DND-41 (cell line): ENCODE results near the gene TRIM14.

ENCODE experiments used
- ATAC-seq: fragments of 200-7000 bp; cut with Tn5 transposase; 3 replicates; pipeline ENCODE4 v1.9.1; 2021; ENCODE audit warnings: low read depth; ENCODE audit not compliant: insufficient read depth
- DNase-seq: peaks from one replicate; pipeline ENCODE4 v3.0.0-alpha.2; 2020
- H2AFZ ChIP-seq: 2 replicates; pipeline ENCODE4 v1.6.0; 2012; ENCODE audit warnings: low read depth, low read length
- H3K27ac ChIP-seq: 2 replicates; pipeline ENCODE4 v1.5.1; 2012; ENCODE audit warnings: low read length, inconsistent platforms
- H3K27me3 ChIP-seq: fragments of 200-600 bp; sonication (generic); 2 replicates; pipeline ENCODE4 v1.6.0; 2012; ENCODE audit warnings: low read length, mild to moderate bottlenecking, inconsistent platforms; ENCODE audit not compliant: insufficient read depth, poor library complexity
- H3K36me3 ChIP-seq: 2 replicates; pipeline ENCODE4 v1.5.1; 2012; ENCODE audit warnings: low read length, inconsistent platforms; ENCODE audit not compliant: insufficient read depth
- H3K4me1 ChIP-seq: 2 replicates; pipeline ENCODE4 v1.5.1; 2012; ENCODE audit warnings: mild to moderate bottlenecking, low read length; ENCODE audit not compliant: insufficient read depth
- H3K4me2 ChIP-seq: 2 replicates; pipeline ENCODE4 v1.6.0; 2012; ENCODE audit warnings: mild to moderate bottlenecking, moderate library complexity, low read length, inconsistent platforms; ENCODE audit not compliant: insufficient read depth
- H3K4me3 ChIP-seq, 2 experiments: fragments of 200-600 bp in 1 of 2; shearing (Covaris generic) in 1 of 2; 2 replicates each; pipeline ENCODE4 v1.5.1; 2012 to 2016; ENCODE audit warnings: inconsistent platforms in 2 of 2, low read length in 2 of 2, mild to moderate bottlenecking in 2 of 2, low read depth in 1 of 2, moderate library complexity in 1 of 2
- H3K79me2 ChIP-seq: 2 replicates; pipeline ENCODE4 v1.6.0; 2012; ENCODE audit warnings: low read length, inconsistent platforms; ENCODE audit not compliant: insufficient read depth
- H3K9ac ChIP-seq: 2 replicates; pipeline ENCODE4 v1.6.0; 2012; ENCODE audit warnings: low read depth, mild to moderate bottlenecking, inconsistent platforms, low read length, moderate library complexity
- H3K9me3 ChIP-seq: 2 replicates; pipeline ENCODE4 v1.5.1; 2012; ENCODE audit warnings: low read length, moderate library complexity, mild to moderate bottlenecking, inconsistent platforms; ENCODE audit not compliant: insufficient read depth, severe bottlenecking
- H4K20me1 ChIP-seq: 2 replicates; pipeline ENCODE4 v1.6.0; 2012; ENCODE audit warnings: low read length; ENCODE audit not compliant: insufficient read depth
- EZH2 ChIP-seq: IDR thresholded peaks from 3 replicates; pipeline ENCODE4 v1.6.1; 2012; ENCODE audit warnings: borderline replicate concordance, low read depth, mild to moderate bottlenecking, moderate library complexity, low read length, inconsistent platforms; ENCODE audit not compliant: severe bottlenecking
- TF ChIP-seq, protein P1 (sequence below): IDR thresholded peaks from 2 replicates; pipeline ENCODE4 v1.5.1; 2012; ENCODE audit warnings: borderline replicate concordance, low read length, moderate library complexity, mild to moderate bottlenecking; ENCODE audit not compliant: poor library complexity, severe bottlenecking; ENCODE audit errors: extremely low read depth

TRIM14 gene

DNA sequence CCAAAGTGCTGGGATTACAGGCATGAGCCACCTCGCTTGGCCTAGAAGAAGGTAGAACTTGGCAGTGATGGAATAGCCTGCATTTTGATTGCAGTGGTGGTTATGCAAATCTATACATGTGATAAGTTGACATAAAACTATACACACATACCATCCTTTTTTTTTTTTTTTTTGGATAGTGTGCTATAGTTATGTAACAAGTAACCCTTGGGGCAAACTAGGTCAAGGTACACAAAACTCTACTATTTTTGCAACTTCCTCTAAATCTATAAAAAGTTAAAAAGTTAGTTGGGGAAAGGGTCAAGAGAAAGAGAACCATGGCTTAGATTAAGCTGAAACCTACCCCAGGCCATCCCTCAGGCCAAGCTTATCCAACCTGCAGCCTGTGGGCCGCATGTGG lies 11.1 kb downstream of the TRIM14 start:
- Histone ChIP-seq H3K27ac (peak overlapping the region; percentile 99), H3K4me2 (peak overlapping the region; percentile 41)
- no peak for TF ChIP-seq EZH2
- TF ChIP-seq, protein P1, sequence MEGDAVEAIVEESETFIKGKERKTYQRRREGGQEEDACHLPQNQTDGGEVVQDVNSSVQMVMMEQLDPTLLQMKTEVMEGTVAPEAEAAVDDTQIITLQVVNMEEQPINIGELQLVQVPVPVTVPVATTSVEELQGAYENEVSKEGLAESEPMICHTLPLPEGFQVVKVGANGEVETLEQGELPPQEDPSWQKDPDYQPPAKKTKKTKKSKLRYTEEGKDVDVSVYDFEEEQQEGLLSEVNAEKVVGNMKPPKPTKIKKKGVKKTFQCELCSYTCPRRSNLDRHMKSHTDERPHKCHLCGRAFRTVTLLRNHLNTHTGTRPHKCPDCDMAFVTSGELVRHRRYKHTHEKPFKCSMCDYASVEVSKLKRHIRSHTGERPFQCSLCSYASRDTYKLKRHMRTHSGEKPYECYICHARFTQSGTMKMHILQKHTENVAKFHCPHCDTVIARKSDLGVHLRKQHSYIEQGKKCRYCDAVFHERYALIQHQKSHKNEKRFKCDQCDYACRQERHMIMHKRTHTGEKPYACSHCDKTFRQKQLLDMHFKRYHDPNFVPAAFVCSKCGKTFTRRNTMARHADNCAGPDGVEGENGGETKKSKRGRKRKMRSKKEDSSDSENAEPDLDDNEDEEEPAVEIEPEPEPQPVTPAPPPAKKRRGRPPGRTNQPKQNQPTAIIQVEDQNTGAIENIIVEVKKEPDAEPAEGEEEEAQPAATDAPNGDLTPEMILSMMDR: no peak

DNA sequence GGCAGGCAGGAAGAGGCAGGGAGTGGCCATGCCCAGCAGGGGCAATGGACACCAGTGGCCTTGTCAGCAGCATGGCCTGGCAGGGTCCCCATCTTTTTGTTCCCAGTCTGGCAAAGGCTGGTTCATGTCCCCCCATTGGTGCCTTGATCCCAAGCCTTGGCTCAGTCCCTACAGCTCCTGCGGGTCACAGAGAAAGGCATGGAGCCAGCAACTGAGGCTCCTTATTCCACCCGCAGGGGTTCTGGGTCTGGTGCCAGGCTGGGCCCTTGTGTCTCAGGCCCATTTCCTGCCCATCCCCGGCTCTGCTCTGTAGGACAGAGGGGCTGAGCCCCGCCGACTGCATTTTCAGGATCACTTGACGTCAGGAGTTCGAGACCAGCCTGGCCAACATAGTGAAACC lies 14.0 kb downstream of the TRIM14 start:
- DNase-seq: no peak
- H3K79me2 ChIP-seq: peaks cover 58% of the 10 kb centered on the region
- TF ChIP-seq, protein P1: no peak
- TF ChIP-seq EZH2: no peak
- H3K27ac ChIP-seq: peak overlapping the region; percentile 99
- H4K20me1 ChIP-seq: no peaks in the 10 kb centered on the region
- ATAC-seq: no peak
- H3K9ac ChIP-seq: peak overlapping the region; percentile 59; the same call in 1 of the 2 replicates
- H3K4me3 ChIP-seq: no peak overlapping the region
- H3K4me2 ChIP-seq: 0 out of 2 replicates have a peak overlapping the region, but pooled peaks have one; percentile 5
- H3K27me3 ChIP-seq: no peaks in the 10 kb centered on the region
- H3K4me1 ChIP-seq: peaks cover 90% of the 10 kb centered on the region
- no peak overlapping the region for H2AFZ ChIP-seq
- H3K9me3 ChIP-seq: no peaks in the 10 kb centered on the region
- H3K36me3 ChIP-seq: peaks cover 46% of the 10 kb centered on the region

More for the DNA sequence above, 11.1 kb downstream of the TRIM14 start:
- no peak for DNase-seq
- Histone ChIP-seq H3K4me1 (peaks cover 72% of the 10 kb centered on the region), H4K20me1 (no peaks in the 10 kb centered on the region), H3K79me2 (peaks cover 69% of the 10 kb centered on the region), H3K9ac (peak overlapping the region; percentile 55), H3K27me3 (no peaks in the 10 kb centered on the region), H2AFZ (peak overlapping the region; percentile 28; the same call in 1 of the 2 replicates), H3K4me3 (no peak overlapping the region; a peak in 1 of 4 replicates), H3K36me3 (peaks cover 55% of the 10 kb centered on the region), H3K9me3 (no peaks in the 10 kb centered on the region)
- peak; percentile 3; the same call in 1 of the 3 replicates for ATAC-seq

DNA sequence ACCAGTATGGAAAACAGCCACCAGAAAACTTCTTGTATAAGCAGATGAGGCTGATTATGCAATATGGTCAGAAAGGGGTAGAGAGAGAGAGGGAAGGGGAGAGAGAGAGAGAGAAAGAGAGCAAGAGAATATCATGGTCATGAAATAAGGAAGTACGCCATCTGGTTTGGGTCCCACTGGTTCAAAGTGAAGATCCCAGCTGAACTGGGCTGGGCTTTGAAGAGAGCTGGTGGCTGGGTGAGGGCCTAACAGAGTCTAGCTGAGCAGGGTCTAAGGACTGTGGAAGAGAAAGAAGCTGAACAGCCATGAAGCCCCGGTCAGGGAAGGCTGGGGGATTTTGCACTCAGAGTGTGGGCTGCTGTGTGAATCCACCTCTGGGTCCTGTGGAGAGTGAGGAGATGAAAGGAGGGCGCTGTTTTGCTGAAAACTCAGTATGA lies 14.6 kb downstream of the TRIM14 start:
- Histone ChIP-seq H3K79me2 (peaks cover 62% of the 10 kb centered on the region), H3K27ac (peak overlapping the region; percentile 99), H3K4me1 (peaks cover 85% of the 10 kb centered on the region), H4K20me1 (no peaks in the 10 kb centered on the region), H3K4me2 (peak overlapping the region; percentile 16), H3K9me3 (no peaks in the 10 kb centered on the region), H3K9ac (peak overlapping the region; percentile 59; the same call in 1 of the 2 replicates), H3K36me3 (peaks cover 46% of the 10 kb centered on the region), H2AFZ (no peak overlapping the region), H3K4me3 (no peak overlapping the region), H3K27me3 (no peaks in the 10 kb centered on the region)
- TF ChIP-seq, protein P1: no peak
- no peak for TF ChIP-seq EZH2
- ATAC-seq: no peak; the same call in 2 of the 3 replicates
- peak; percentile 47 for DNase-seq
